Smooth muscle cell (in vitro differentiated cells): ENCODE results near the gene MPL. TPM values are rescaled to one million over a fixed set of nuclear protein-coding genes. Genes with fewer than 3 reads are reported as not detected.

Source experiments
- DNase-seq: peaks from one replicate; lab custom pipeline; 2025; ENCODE audit not compliant: unreplicated experiment; lab: John Stamatoyannopoulos, UW
- H2AFZ ChIP-seq: fragments of 200-600 bp; sonication (generic); 2 replicates; pipeline ENCODE4 v1.6.0; 2016; ENCODE audit warnings: antibody characterized with exemption, low read depth, mild to moderate bottlenecking
- H3F3A ChIP-seq: fragments of 200-600 bp; sonication (generic); 2 replicates; pipeline ENCODE4 v1.6.0; 2017; ENCODE audit warnings: antibody characterized with exemption, low read depth
- H3K27ac ChIP-seq: fragments of 200-600 bp; sonication (generic); 2 replicates; pipeline ENCODE4 v1.5.1; 2016; ENCODE audit warnings: low read depth, mild to moderate bottlenecking
- H3K27me3 ChIP-seq: fragments of 200-600 bp; sonication (generic); 2 replicates; pipeline ENCODE4 v1.6.1; 2016; ENCODE audit warnings: low read depth, mild to moderate bottlenecking
- H3K36me3 ChIP-seq: fragments of 200-600 bp; sonication (generic); 2 replicates; pipeline ENCODE4 v1.5.1; 2016; ENCODE audit warnings: low read depth
- H3K4me1 ChIP-seq: fragments of 200-600 bp; sonication (generic); 2 replicates; pipeline ENCODE4 v1.5.1; 2016; ENCODE audit warnings: low read depth
- H3K4me2 ChIP-seq: fragments of 200-600 bp; sonication (generic); 2 replicates; pipeline ENCODE4 v1.6.0; 2016; ENCODE audit warnings: mild to moderate bottlenecking
- H3K4me3 ChIP-seq: fragments of 200-600 bp; sonication (generic); 2 replicates; pipeline ENCODE4 v1.5.1; 2016; ENCODE audit warnings: mild to moderate bottlenecking
- H3K79me2 ChIP-seq: fragments of 200-600 bp; sonication (generic); 2 replicates; pipeline ENCODE4 v1.6.0; 2016; ENCODE audit warnings: low read depth, mild to moderate bottlenecking
- H3K9ac ChIP-seq: fragments of 200-600 bp; sonication (generic); 2 replicates; pipeline ENCODE4 v1.6.0; 2016; ENCODE audit warnings: low read depth
- H3K9me3 ChIP-seq: fragments of 200-600 bp; sonication (generic); replicated peaks from 2 replicates; pipeline ENCODE4 v1.5.1; 2016; ENCODE audit warnings: low read depth
- H4K20me1 ChIP-seq: fragments of 200-600 bp; sonication (generic); 2 replicates; pipeline ENCODE4 v1.6.0; 2016; ENCODE audit warnings: low read depth
- CTCF ChIP-seq: fragments of 200-600 bp; sonication (generic); IDR thresholded peaks from 2 replicates; pipeline ENCODE4 v1.5.1; 2017; ENCODE audit warnings: borderline replicate concordance, mild to moderate bottlenecking, antibody characterized with exemption; ENCODE audit not compliant: insufficient read depth, poor library complexity, severe bottlenecking
- WGBS: methylation state at CpG from one replicate; pipeline ENCODE4 v1.1.7; 2016; ENCODE audit warnings: low lambda C conversion rate; 5-methylcytosine and 5-hydroxymethylcytosine counted together
- polyA plus RNA-seq: library from polyadenylated mRNA; unstranded; fragments of >200 nt; fragmentation: Nextera tagmentation; extraction: Ambion mirVana; gene quantifications from 2 replicates; pipeline ENCODE4 v1.2.1, GENCODE V29; 2016
- total RNA-seq: library from RNA; depleted of rRNA; stranded (reverse); fragments of >200 nt; gene quantifications from 2 replicates; pipeline ENCODE4 v1.2.3, GENCODE V29; 2014

MPL gene
- total and polyA plus RNA-seq, 2 experiments from 2014 or later: not detected

DNA sequence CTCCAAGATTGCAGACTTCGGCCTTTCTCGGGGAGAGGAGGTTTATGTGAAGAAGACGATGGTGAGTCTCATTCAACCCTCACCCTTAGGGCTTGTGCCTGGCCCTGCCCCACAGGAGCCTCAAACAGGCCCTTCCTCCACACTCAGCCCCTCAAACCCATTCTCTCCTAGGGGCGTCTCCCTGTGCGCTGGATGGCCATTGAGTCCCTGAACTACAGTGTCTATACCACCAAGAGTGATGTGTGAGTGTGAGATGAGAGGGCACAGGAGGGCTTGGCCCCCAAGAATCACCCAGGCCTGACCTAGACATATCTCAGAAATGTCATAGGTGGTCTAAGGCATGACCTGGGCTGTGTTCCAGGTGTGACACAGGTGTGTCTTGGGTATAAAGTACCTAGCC, 18.3 kb upstream of the MPL start:
- no peaks in the 10 kb centered on the region for H3K79me2 ChIP-seq
- no peak overlapping the region for H3K4me3 ChIP-seq
- H3K27ac ChIP-seq: no peak overlapping the region
- H2AFZ ChIP-seq: no peak overlapping the region
- no peaks in the 10 kb centered on the region for H3K27me3 ChIP-seq
- H3K4me2 ChIP-seq: no peak overlapping the region
- no peaks in the 10 kb centered on the region for H3F3A ChIP-seq
- H3K9ac ChIP-seq: no peak overlapping the region
- no peak for DNase-seq
- no peak for TF ChIP-seq CTCF
- no peaks in the 10 kb centered on the region for H4K20me1 ChIP-seq
- 95% methylated on average over 5 of the region's 5 CpGs for WGBS
- H3K36me3 ChIP-seq: no peaks in the 10 kb centered on the region
- H3K4me1 ChIP-seq: no peaks in the 10 kb centered on the region
- H3K9me3 ChIP-seq: no peaks in the 10 kb centered on the region

DNA sequence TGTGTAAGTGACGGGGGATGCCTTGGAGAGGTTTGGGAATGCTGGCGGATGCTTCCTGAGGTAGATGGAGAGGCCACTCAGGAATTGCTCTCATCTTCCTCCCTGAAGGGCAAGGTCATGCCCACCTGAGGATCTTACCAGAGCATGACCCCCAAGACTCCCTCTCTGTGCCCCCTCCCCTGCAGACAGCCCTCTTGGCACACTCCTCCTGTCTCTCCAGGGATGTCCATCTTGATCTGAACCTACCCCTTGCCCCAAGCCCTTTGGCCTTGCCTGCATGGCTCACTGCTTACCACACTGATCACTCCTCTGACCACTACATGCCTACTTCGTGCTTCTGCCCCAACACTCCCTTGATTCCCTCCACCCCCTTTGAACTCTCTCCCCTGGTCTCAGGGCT, 17.9 kb upstream of the MPL start:
- DNase-seq: no peak
- no peaks in the 10 kb centered on the region for H3K4me1 ChIP-seq
- no peak overlapping the region for H2AFZ ChIP-seq
- H4K20me1 ChIP-seq: no peaks in the 10 kb centered on the region
- no peaks in the 10 kb centered on the region for H3F3A ChIP-seq
- no peak overlapping the region for H3K4me2 ChIP-seq
- no peak for TF ChIP-seq CTCF
- 67% methylated on average over 3 of the region's 3 CpGs for WGBS
- H3K4me3 ChIP-seq: no peak overlapping the region
- H3K9ac ChIP-seq: no peak overlapping the region
- no peaks in the 10 kb centered on the region for H3K36me3 ChIP-seq
- H3K9me3 ChIP-seq: no peaks in the 10 kb centered on the region
- H3K27me3 ChIP-seq: no peaks in the 10 kb centered on the region
- H3K27ac ChIP-seq: no peak overlapping the region
- H3K79me2 ChIP-seq: no peaks in the 10 kb centered on the region

DNA sequence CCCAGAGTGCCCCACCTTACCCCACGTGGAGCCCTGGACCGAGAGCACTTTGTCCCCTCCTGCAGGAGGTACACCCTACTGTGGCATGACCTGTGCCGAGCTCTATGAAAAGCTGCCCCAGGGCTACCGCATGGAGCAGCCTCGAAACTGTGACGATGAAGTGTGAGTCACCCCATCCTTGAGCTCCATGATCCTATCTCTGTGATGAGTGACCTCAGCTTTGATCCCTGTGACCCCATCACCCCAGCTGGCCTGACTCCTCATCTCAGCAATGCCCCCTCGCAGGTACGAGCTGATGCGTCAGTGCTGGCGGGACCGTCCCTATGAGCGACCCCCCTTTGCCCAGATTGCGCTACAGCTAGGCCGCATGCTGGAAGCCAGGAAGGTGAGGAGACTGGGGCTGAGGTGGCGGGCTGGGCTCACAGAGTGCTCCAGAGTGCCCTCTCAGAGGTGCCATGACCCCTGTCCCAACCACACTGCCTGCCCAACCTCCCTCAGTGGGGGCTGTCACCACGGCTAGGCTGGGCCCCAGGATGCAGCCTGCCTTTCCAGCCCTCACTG, 16.2 kb upstream of the MPL start:
- DNase-seq: no peak
- Histone ChIP-seq H3K79me2 (no peaks in the 10 kb centered on the region), H3K4me2 (no peak overlapping the region), H3K9me3 (peaks cover 8% of the 10 kb centered on the region), H3F3A (no peaks in the 10 kb centered on the region), H3K4me1 (no peaks in the 10 kb centered on the region), H3K27me3 (no peaks in the 10 kb centered on the region), H4K20me1 (no peaks in the 10 kb centered on the region), H3K36me3 (no peaks in the 10 kb centered on the region), H3K9ac (no peak overlapping the region), H3K4me3 (no peak overlapping the region), H3K27ac (no peak overlapping the region), H2AFZ (no peak overlapping the region)
- 90% methylated on average over 16 of the region's 16 CpGs for WGBS
- no peak for TF ChIP-seq CTCF

GRCh38 chr1:43322506-43322905, 15.1 kb upstream of the MPL start:
- no peak for DNase-seq
- Histone ChIP-seq H3F3A (no peaks in the 10 kb centered on the region), H3K9ac (no peak overlapping the region), H4K20me1 (no peaks in the 10 kb centered on the region), H3K4me2 (no peak overlapping the region), H3K27me3 (no peaks in the 10 kb centered on the region), H3K4me1 (no peaks in the 10 kb centered on the region), H3K4me3 (no peak overlapping the region), H2AFZ (no peak overlapping the region), H3K9me3 (peaks cover 8% of the 10 kb centered on the region), H3K27ac (no peak overlapping the region), H3K36me3 (no peaks in the 10 kb centered on the region), H3K79me2 (no peaks in the 10 kb centered on the region)
- WGBS: 90% methylated on average over 5 of the region's 5 CpGs
- TF ChIP-seq CTCF: no peak
